Transverse colon (tissue), 4 donors: ENCODE measurements around the gene SIK1.

Source experiments
- EP300 ChIP-seq: sonication (generic); formaldehyde crosslinking; IDR thresholded peaks from one replicate; pipeline ENCODE4 v1.6.1; 2017; ENCODE audit warnings: antibody characterized with exemption, low read depth
- POLR2A ChIP-seq: fragments of 450-650 bp; IDR thresholded peaks from one replicate; pipeline ENCODE4 v1.6.1; 2016; ENCODE audit warnings: antibody characterized with exemption, mild to moderate bottlenecking, moderate library complexity
- POLR2AphosphoS5 ChIP-seq, 3 donors: sonication (generic); formaldehyde crosslinking; IDR thresholded peaks; one replicate each; pipeline ENCODE4 v1.6.1; 2016; ENCODE audit warnings: antibody characterized with exemption in 3 of 3
- TF ChIP-seq, protein P1 (sequence below), 5 experiments: fragments of 200-600 bp in 3 of 5; fragments of 450-650 bp in 2 of 5; sonication (generic) in 3 of 5; IDR thresholded peaks; 1 replicate in 2 of 5; 2 replicates in 3 of 5; pipeline ENCODE4 v1.5.1; 2016 to 2017; ENCODE audit warnings: antibody characterized with exemption in 5 of 5, inconsistent platforms in 3 of 5, mild to moderate bottlenecking in 2 of 5, moderate library complexity in 1 of 5

DNA sequence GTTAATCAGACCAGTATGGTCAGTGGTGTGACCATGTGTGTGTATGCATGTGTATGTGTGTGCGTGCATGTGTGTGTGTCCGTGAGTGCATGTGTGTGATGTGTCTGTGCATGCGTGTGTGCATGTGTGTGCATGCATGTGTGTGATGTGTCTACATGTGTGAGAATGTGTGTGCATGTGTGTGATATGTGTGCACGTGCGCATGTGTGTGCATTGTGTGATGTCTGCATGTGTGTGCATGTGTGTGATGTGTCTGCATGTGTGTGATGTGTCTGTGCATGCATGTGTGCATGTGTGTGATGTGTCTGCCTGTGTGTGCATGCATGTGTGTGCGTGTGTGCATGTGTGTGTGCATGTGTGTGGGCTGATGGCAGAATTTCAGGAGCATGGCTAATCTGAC is 58.2 kb downstream of the SIK1 start:
- TF ChIP-seq EP300 = no peak
- TF ChIP-seq, protein P1, sequence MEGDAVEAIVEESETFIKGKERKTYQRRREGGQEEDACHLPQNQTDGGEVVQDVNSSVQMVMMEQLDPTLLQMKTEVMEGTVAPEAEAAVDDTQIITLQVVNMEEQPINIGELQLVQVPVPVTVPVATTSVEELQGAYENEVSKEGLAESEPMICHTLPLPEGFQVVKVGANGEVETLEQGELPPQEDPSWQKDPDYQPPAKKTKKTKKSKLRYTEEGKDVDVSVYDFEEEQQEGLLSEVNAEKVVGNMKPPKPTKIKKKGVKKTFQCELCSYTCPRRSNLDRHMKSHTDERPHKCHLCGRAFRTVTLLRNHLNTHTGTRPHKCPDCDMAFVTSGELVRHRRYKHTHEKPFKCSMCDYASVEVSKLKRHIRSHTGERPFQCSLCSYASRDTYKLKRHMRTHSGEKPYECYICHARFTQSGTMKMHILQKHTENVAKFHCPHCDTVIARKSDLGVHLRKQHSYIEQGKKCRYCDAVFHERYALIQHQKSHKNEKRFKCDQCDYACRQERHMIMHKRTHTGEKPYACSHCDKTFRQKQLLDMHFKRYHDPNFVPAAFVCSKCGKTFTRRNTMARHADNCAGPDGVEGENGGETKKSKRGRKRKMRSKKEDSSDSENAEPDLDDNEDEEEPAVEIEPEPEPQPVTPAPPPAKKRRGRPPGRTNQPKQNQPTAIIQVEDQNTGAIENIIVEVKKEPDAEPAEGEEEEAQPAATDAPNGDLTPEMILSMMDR (IDR thresholded peaks at IDR 0.05) = no peak
- no peak for TF ChIP-seq POLR2A
- TF ChIP-seq POLR2AphosphoS5 (IDR thresholded peaks at IDR 0.05) = no peak
